Naive B cell (primary cell): ENCODE measurements around the gene DGKI. TPM values are rescaled to one million over a fixed set of nuclear protein-coding genes. Genes with fewer than 3 reads are reported as not detected.

Experiments
- ATAC-seq, 2 donors: fragments of 150-1000 bp; cut with Tn5 transposase; 2 replicates each; pipeline ENCODE4 v1.10.0; 2021; ENCODE audit warnings: low read depth in 2 of 2, mild to moderate bottlenecking in 2 of 2, moderate library complexity in 2 of 2
- DNase-seq: peaks from one replicate; pipeline ENCODE4 v3.0.0; 2022
- H3K27ac Mint-ChIP-seq, 6 donors: one replicate each; pipeline ENCODE4 v1.8.0; 2020 to 2022; ENCODE audit warnings: mild to moderate bottlenecking in 6 of 6, mixed read lengths in 6 of 6, moderate library complexity in 5 of 6, inconsistent platforms in 2 of 6
- H3K27me3 Mint-ChIP-seq, 3 donors: one replicate each; pipeline ENCODE4 v1.8.0; 2021 to 2022; ENCODE audit warnings: mixed read lengths in 3 of 3, mild to moderate bottlenecking in 1 of 3
- H3K36me3 Mint-ChIP-seq, 2 donors: one replicate each; pipeline ENCODE4 v1.8.0; 2020 to 2022; ENCODE audit warnings: mixed read lengths in 2 of 2, inconsistent platforms in 1 of 2, mild to moderate bottlenecking in 1 of 2
- H3K4me1 Mint-ChIP-seq, 3 donors: one replicate each; pipeline ENCODE4 v1.8.0; 2020 to 2022; ENCODE audit warnings: mixed read lengths in 3 of 3, inconsistent platforms in 1 of 3, mild to moderate bottlenecking in 1 of 3, moderate library complexity in 1 of 3
- H3K4me3 Mint-ChIP-seq, 8 donors: one replicate each; pipeline ENCODE4 v1.8.0; 2020 to 2022; ENCODE audit warnings: mild to moderate bottlenecking in 8 of 8, mixed read lengths in 8 of 8, moderate library complexity in 8 of 8, inconsistent platforms in 2 of 8
- H3K9me3 Mint-ChIP-seq, 7 donors: one replicate each; pipeline ENCODE4 v1.8.0; 2020 to 2022; ENCODE audit warnings: mixed read lengths in 7 of 7, mild to moderate bottlenecking in 5 of 7, inconsistent platforms in 2 of 7, moderate library complexity in 1 of 7
- polyA plus RNA-seq, 6 donors: library from polyadenylated mRNA; unstranded; fragments of 300-500 nt; fragmentation: Illumina TruSeq; gene quantifications; one replicate each; pipeline ENCODE4 v1.2.3, GENCODE V29; 2021; ENCODE audit warnings: low read depth in 6 of 6

Gene DGKI
- not detected for polyA plus RNA-seq

DNA sequence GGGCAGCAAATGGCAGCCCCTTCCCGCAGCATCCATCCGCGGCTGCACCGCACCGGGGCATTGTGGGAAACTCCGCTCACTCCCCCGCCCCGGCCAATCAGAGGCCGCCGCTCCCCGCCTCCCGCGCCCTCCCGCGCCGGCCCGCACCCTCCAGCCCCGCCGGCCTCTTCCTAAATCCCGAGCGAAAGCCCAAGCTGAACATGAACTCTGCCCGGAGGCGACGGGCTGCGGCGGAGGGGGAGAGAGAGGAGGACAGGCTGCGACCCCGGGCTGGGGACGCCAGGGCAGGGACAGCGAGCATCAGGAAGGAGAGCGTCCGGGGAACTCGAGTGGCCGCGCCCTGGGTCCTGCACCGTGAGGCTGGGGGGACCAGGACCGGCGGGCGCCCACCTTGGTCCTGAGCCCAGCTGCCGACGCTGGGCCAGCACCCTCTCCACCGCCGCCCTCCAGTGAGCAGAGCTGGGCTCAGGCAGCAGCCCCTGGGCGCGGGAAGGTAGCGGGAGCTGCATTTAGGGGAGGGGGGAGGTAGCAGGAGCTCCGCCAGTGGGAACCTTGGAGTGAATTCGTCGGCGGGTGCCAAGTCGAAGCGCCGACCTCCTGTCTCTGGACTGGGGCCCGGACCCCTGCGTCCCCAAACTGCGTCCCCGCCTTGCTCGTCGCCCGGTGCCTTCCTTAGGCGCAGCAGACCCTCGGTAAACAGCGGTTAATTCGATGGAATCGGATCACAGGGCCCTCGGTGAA lies at the start of gene DGKI:
Gene DGKI, minus strand, starts transcription at position 148 of the 741 bp plus-strand sequence.
- H3K27me3 Mint-ChIP-seq: peaks cover 43 to 68% (median 53%) of the 10 kb centered on the region in 3 donors
- ATAC-seq (peak in 1 of 2 donors; percentile 5), DNase-seq (no peak)
- peak within 1 kb of the TSS; percentile 3 to 70 (median 61) for H3K4me3 Mint-ChIP-seq
- peaks cover 0 to 9% of the 10 kb centered on the region in 2 donors for H3K36me3 Mint-ChIP-seq
- peak within 1 kb of the TSS in 1 of 6 donors; percentile 9 for H3K27ac Mint-ChIP-seq
- peaks cover 5 to 10% (median 9%) of the 10 kb centered on the region in 3 donors for H3K4me1 Mint-ChIP-seq
- H3K9me3 Mint-ChIP-seq: peaks cover 0 to 8% (median 1%) of the 10 kb centered on the region in 7 donors

GRCh38 chr7:137895301-137896221 lies 48.8 kb upstream of the DGKI start:
- Mint-ChIP-seq H3K36me3 (peaks cover 22 to 24% of the 10 kb centered on the region in 2 donors), H3K4me1 (peaks cover 13 to 28% (median 23%) of the 10 kb centered on the region in 3 donors), H3K27me3 (no peaks in the 10 kb centered on the region), H3K27ac (peak overlapping the region in 3 of 6 donors; percentile 42 to 81 (median 48)), H3K4me3 (no peak overlapping the region), H3K9me3 (no peaks in the 10 kb centered on the region)
- DNase-seq (no peak), ATAC-seq (no peak)

DNA sequence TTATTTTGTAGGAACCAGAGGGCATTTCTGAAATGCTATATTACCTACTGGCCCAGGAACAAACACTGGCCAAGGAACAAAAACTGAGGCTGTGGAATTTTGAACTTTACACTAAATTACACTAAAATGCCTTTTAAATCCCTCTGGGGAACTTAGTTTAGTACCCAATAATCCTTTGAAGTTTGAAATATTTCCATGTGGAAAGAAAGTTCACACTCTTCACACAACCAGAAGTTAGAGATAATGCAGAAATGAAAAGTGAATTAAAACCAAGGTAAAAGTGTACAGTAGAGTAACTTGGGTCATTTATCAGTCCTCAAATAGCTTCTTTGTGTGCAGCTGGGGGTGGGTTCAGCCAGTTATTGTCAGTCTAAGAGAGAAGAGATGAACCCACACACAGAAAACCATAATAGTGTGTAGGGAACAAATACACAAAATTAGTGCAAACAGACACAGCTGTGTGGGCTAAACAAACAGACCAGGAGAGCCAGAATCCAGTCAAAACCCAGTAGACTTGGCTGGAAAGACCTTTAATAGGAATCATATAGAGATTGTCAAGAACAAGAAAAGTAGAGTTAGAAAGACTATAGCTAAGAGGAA lies 46.5 kb upstream of the DGKI start:
- no peak for ATAC-seq
- H3K4me1 Mint-ChIP-seq: peaks cover 0 to 11% (median 4%) of the 10 kb centered on the region in 3 donors
- H3K9me3 Mint-ChIP-seq: no peaks in the 10 kb centered on the region
- no peak overlapping the region for H3K4me3 Mint-ChIP-seq
- no peaks in the 10 kb centered on the region for H3K27me3 Mint-ChIP-seq
- H3K27ac Mint-ChIP-seq: peak overlapping the region in 1 of 6 donors; percentile 52
- peaks cover 22 to 26% of the 10 kb centered on the region in 2 donors for H3K36me3 Mint-ChIP-seq
- no peak for DNase-seq

DNA sequence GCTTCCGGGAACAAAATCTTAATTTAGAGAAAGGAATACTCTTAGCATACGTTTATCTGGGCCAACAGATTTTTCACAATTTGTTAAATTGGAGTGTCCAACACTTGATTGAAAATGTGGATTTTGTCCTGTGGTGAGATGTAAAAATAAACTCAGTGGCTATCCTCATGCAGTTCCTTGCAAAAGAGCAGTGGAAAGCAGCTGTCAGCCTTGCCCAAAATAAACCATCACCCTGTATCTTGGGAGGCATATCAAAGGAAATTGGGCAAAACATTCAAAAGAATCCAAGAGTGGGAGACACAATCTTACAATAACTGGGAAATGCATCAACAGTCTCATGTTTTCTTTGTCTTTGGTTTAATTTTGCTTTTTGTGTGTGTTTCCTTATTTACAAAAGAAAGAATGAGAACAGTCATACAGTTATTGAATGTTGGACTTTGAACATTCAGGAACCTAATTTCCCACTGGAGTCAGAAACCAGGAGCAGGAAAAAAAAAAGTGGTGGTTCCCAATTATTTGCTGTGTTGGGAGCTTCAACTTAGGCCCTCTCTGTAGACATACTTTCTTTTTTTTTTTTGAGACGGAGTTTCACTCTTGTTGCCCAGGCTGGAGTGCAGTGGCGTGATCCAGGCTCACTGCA lies 44.4 kb upstream of the DGKI start:
- H3K36me3 Mint-ChIP-seq: peaks cover 17 to 25% of the 10 kb centered on the region in 2 donors
- no peak overlapping the region for H3K4me3 Mint-ChIP-seq
- no peaks in the 10 kb centered on the region for H3K27me3 Mint-ChIP-seq
- H3K27ac Mint-ChIP-seq: no peak overlapping the region
- ATAC-seq (no peak), DNase-seq (no peak)
- H3K4me1 Mint-ChIP-seq: peaks cover 0 to 3% (median 3%) of the 10 kb centered on the region in 3 donors
- no peaks in the 10 kb centered on the region for H3K9me3 Mint-ChIP-seq

DNA sequence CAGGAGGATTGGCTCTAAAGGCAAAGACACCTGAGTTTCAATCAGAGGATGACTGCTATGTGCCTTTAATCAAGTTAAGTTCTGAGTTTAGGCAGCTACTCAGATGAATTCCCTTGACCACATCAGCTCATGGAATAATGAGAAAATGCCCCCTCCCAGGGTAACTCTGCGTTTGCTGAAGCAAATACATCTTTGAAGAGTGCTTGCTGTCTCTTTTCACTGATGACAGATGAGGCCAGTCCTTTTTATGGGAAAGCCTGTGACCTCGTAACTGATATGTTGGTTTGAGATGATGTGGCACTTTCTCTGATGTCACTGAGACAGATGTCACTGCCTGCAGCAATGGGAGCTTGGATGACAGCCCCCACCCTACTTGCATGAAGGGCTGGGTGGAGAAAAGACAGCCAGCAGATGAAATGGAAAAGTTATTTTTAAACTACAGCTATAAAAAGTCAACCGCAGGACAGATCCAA lies 43.7 kb upstream of the DGKI start:
- no peak for DNase-seq
- Mint-ChIP-seq H3K27ac (no peak overlapping the region), H3K36me3 (peaks cover 21 to 28% of the 10 kb centered on the region in 2 donors), H3K9me3 (no peaks in the 10 kb centered on the region), H3K4me3 (no peak overlapping the region), H3K27me3 (no peaks in the 10 kb centered on the region), H3K4me1 (peaks cover 0 to 5% (median 0%) of the 10 kb centered on the region in 3 donors)
- no peak for ATAC-seq

DNA sequence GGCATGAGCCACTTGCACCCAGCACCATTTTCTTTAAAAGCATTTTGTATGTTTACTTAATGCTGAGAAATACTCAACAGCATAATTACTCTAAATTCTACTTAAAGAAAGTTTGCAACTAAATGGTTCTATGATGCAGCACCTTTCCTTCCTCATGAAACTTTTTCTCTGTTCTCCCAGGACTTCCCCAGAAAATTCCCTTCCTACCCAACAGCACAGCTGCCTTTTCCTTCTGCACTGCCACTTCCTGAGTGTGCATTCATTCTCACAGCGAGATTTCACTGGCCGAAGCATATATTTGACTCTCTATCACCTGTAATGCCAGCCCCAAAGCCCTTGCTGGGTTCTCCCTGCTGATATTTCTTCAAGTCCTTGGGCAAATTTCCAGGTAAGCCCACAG lies 41.5 kb upstream of the DGKI start:
- Mint-ChIP-seq H3K36me3 (peaks cover 9 to 20% of the 10 kb centered on the region in 2 donors), H3K27ac (no peak overlapping the region), H3K9me3 (no peaks in the 10 kb centered on the region), H3K4me3 (no peak overlapping the region), H3K27me3 (no peaks in the 10 kb centered on the region), H3K4me1 (peaks cover 0 to 5% (median 0%) of the 10 kb centered on the region in 3 donors)
- DNase-seq (no peak), ATAC-seq (no peak)

GRCh38 chr7:137886746-137887145 lies 40.0 kb upstream of the DGKI start:
- ATAC-seq (no peak), DNase-seq (no peak)
- peaks cover 0 to 3% (median 0%) of the 10 kb centered on the region in 7 donors for H3K9me3 Mint-ChIP-seq
- H3K27ac Mint-ChIP-seq: peak overlapping the region in 2 of 6 donors; percentile 10 to 83
- H3K4me3 Mint-ChIP-seq: no peak overlapping the region
- no peaks in the 10 kb centered on the region for H3K27me3 Mint-ChIP-seq
- peaks cover 18 to 35% of the 10 kb centered on the region in 2 donors for H3K36me3 Mint-ChIP-seq
- peaks cover 0 to 5% (median 0%) of the 10 kb centered on the region in 3 donors for H3K4me1 Mint-ChIP-seq

DNA sequence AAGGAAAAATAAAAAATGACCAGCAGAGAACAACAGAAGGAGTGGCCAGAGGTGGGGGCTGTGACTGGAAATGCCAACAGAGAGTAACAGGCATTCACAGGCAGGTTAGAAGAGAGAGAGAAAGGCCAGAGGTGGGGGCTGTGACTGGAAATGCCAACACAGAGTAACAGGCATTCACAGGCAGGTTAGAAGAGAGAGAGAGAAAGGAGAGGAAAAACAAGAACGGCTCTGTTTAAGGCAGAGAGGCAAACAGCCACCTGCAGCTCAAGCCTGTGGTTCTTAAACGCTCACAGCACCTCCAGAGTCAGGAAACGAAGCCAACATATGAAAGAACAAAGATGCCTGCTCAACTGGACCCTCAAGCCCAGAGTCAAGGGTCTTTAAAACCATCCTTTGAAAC lies 39.5 kb upstream of the DGKI start:
- Mint-ChIP-seq H3K27ac (peak overlapping the region in 3 of 6 donors; percentile 5 to 76 (median 55)), H3K36me3 (peaks cover 23 to 40% of the 10 kb centered on the region in 2 donors), H3K4me3 (no peak overlapping the region), H3K4me1 (peaks cover 0 to 5% (median 0%) of the 10 kb centered on the region in 3 donors), H3K9me3 (peaks cover 0 to 3% (median 0%) of the 10 kb centered on the region in 7 donors), H3K27me3 (no peaks in the 10 kb centered on the region)
- DNase-seq (no peak), ATAC-seq (no peak)

- H3K4me3 Mint-ChIP-seq: no peak overlapping the region
- peaks cover 26 to 38% of the 10 kb centered on the region in 2 donors for H3K36me3 Mint-ChIP-seq
- H3K9me3 Mint-ChIP-seq: peaks cover 0 to 3% (median 0%) of the 10 kb centered on the region in 7 donors
- no peaks in the 10 kb centered on the region for H3K27me3 Mint-ChIP-seq
- H3K27ac Mint-ChIP-seq: no peak overlapping the region
- no peak for ATAC-seq
- DNase-seq: no peak
- peaks cover 0 to 5% (median 0%) of the 10 kb centered on the region in 3 donors for H3K4me1 Mint-ChIP-seq
Observed at GRCh38 chr7:137885678-137886077, 38.9 kb upstream of the DGKI start.

DNA sequence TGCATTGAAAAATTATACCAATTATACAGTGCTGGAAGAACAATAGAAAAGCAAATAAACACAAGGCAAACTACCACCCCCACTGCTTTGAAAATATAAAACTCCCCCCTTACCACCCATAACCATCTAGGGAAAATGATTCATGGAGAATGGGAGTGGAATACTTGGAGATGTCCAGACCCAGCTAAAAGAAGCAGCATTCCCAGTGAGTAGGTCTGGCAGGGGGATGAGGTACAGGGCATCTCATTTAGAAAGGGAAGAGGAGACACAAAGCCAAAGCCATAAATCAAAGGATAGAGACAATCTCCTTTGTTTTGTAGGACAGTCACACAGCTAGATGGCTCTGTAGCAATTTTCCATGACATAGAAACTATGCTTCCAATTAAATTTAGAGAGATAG lies 36.0 kb upstream of the DGKI start:
- peaks cover 53 to 54% of the 10 kb centered on the region in 2 donors for H3K36me3 Mint-ChIP-seq
- H3K4me1 Mint-ChIP-seq: peaks cover 0 to 5% (median 0%) of the 10 kb centered on the region in 3 donors
- H3K4me3 Mint-ChIP-seq: no peak overlapping the region
- ATAC-seq (no peak), DNase-seq (no peak)
- H3K27ac Mint-ChIP-seq: no peak overlapping the region
- H3K27me3 Mint-ChIP-seq: no peaks in the 10 kb centered on the region
- H3K9me3 Mint-ChIP-seq: peaks cover 0 to 3% (median 0%) of the 10 kb centered on the region in 7 donors

GRCh38 chr7:137882261-137882668 lies 35.5 kb upstream of the DGKI start:
- peaks cover 0 to 5% (median 0%) of the 10 kb centered on the region in 3 donors for H3K4me1 Mint-ChIP-seq
- H3K27ac Mint-ChIP-seq: no peak overlapping the region

DNA sequence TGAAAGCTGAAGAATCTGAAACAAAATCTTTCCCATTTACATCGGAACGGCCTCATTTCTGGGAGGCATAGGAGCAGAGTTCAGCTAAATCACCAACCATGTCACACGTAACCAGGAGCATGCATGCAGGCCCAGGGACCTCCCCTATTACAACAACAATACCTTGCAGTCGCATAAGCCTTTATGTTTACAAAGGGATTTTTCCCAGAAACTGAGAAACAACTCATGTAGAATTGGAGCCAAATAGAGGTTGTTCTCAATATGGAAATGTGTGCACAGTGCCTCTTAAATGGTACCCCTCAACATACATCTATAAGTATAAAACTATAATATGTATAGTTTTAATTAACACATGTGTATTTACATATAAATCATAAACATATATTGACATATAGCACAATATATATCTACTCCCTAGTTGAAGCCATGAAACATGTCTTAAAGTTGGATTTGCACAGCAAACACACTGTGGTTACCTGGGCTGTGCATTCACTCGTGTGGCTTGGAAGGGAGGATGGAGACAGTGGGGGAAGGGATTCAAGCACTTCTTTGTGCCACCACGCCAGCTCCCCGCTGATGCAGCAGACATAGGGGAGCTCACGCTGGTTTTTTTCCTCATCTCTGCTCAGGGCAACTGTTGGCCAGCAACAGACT lies 35.0 kb upstream of the DGKI start:
- H3K27ac Mint-ChIP-seq: no peak overlapping the region

More at GRCh38 chr7:137882261-137882668, 35.5 kb upstream of the DGKI start:
- H3K4me3 Mint-ChIP-seq: no peak overlapping the region
- H3K27me3 Mint-ChIP-seq: no peaks in the 10 kb centered on the region
- DNase-seq: no peak
- H3K36me3 Mint-ChIP-seq: peaks cover 53 to 55% of the 10 kb centered on the region in 2 donors
- ATAC-seq: no peak
- H3K9me3 Mint-ChIP-seq: peaks cover 0 to 3% (median 0%) of the 10 kb centered on the region in 7 donors

More for the DNA sequence above, 35.0 kb upstream of the DGKI start:
- DNase-seq (no peak), ATAC-seq (no peak)
- Mint-ChIP-seq H3K27me3 (no peaks in the 10 kb centered on the region), H3K4me3 (no peak overlapping the region), H3K9me3 (peaks cover 0 to 3% (median 0%) of the 10 kb centered on the region in 7 donors), H3K36me3 (peaks cover 56 to 59% of the 10 kb centered on the region in 2 donors), H3K4me1 (peaks cover 0 to 5% (median 0%) of the 10 kb centered on the region in 3 donors)
